ENCODE data around the gene NDUFS4.

The NDUFS4 gene

DNA sequence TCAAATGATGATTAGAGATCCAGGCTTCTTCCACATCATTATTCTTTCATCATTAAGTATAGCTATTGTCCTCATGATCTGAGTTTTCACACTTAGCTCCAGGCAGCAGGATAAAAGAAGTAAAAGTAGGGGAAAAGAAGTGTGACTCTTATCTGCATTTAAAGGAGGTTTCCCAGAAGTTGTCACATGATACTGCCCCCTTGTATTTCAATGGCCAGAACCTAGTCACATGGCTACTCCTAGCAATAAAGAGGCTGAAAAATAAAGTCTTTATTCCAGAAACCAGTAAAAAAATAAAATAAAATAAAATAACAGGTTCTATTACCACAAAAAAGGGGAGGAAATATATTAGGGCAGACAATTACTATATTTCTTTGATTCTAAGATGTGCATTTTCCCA lies 5.3 kb upstream of the NDUFS4 start:
- no peak for TF ChIP-seq CTCF (IDR thresholded peaks at IDR 0.05; ENCODE audit: borderline replicate concordance, insufficient read depth, low read depth, low read length)
- no peak overlapping the region for H3K4me3 ChIP-seq (ENCODE audit: low read depth, low read length)

DNA sequence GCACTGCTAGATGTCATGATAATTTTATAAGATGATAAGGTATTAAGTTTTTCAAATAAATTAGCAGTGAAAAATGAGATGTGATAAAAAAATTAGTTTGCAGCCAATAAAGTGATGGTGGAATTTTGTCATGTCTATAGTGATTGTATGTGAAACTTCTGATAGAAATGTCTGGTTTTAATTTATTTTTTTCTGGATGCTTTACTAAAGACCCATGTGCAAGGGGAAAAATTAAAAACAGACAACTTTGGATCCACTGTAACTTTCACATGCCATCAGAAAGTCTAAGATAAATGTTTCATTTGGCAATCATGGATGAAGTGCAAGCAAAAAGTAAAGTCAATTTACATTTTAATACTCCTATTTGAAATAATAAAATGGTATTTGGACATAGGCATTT lies 4.4 kb upstream of the NDUFS4 start:
- H3K4me3 ChIP-seq (ENCODE audit: low read depth, low read length), result no peak overlapping the region
- TF ChIP-seq CTCF (IDR thresholded peaks at IDR 0.05; ENCODE audit: borderline replicate concordance, insufficient read depth, low read depth, low read length), result no peak

- no peak overlapping the region for H3K4me3 ChIP-seq (ENCODE audit: low read depth, low read length)
- no peak for TF ChIP-seq CTCF (IDR thresholded peaks at IDR 0.05; ENCODE audit: borderline replicate concordance, insufficient read depth, low read depth, low read length)
Measured at GRCh38 chr5:53557386-53557785, 3.1 kb upstream of the NDUFS4 start.

DNA sequence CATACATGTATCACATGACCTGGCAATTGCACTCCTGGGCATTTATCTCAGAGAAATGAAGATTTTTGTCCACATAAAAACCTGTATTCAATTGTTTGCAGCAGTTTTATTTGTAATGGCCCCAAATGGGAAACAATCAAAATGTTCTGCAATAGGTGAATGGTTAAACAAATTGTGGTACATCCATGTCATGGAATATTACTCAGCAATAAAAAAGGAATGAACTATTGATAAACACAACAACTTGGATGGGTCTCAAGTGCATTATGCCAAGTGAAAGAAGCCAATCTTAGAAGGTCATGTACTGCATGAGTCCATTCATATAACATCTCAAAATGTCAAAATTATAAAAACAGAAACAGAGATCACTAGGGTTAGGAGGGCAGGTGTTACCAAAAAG lies 1.5 kb upstream of the NDUFS4 start:
- no peak overlapping the region for H3K4me3 ChIP-seq (ENCODE audit: low read depth, low read length)
- TF ChIP-seq CTCF (IDR thresholded peaks at IDR 0.05; ENCODE audit: borderline replicate concordance, insufficient read depth, low read depth, low read length), result no peak

DNA sequence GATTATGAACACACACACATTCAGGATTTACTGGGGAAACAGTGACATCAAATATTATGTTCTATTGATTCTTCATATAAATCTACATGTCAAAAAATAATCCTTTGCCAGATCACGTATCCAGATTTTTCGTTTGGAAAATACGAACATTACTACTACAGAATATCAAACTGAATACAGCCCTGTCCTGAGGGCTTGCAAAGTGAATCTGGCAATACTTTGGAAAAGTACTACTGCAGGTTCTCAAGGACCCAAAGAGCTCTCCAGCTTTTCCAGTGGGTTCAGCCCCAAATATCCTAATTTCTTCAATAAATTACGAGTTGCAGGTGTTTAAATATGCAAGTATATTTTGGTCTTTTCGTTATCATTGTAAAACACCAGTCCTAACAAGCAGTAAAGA lies 411 bp upstream of the NDUFS4 start:
- TF ChIP-seq CTCF (IDR thresholded peaks at IDR 0.05; ENCODE audit: borderline replicate concordance, insufficient read depth, low read depth, low read length), result no peak
- peak overlapping the region; percentile 98 for H3K4me3 ChIP-seq (ENCODE audit: low read depth, low read length)

GRCh38 chr5:53568401-53568800 lies 8.0 kb downstream of the NDUFS4 start:
- no peak for TF ChIP-seq CTCF (IDR thresholded peaks at IDR 0.05; ENCODE audit: borderline replicate concordance, insufficient read depth, low read depth, low read length)
- no peak overlapping the region for H3K4me3 ChIP-seq (ENCODE audit: low read depth, low read length)

GRCh38 chr5:53568871-53569270 lies 8.4 kb downstream of the NDUFS4 start:
- no peak overlapping the region for H3K4me3 ChIP-seq (ENCODE audit: low read depth, low read length)

More at GRCh38 chr5:53568871-53569270, 8.4 kb downstream of the NDUFS4 start:
- no peak for TF ChIP-seq CTCF (IDR thresholded peaks at IDR 0.05; ENCODE audit: borderline replicate concordance, insufficient read depth, low read depth, low read length)

Measured in GM12875 (cell line).